Adrenal gland (tissue), 12 donors: ENCODE measurements around the gene NECAB3. TPM values are rescaled to one million over a fixed set of nuclear protein-coding genes. Genes with fewer than 3 reads are reported as not detected.

Experiments used
- DNase-seq, 7 donors: peaks; one replicate each; pipeline ENCODE4 v3.0.0-alpha.2; 2019 to 2020
- H3K27ac ChIP-seq, 5 donors: fragments of 200-600 bp; sonication (generic) in 4 of 5; 1 replicate in 3 of 5; 2 replicates in 2 of 5; pipeline versions ENCODE4 v1.5.1 to v1.8.0; 2016 to 2020; ENCODE audit warnings: mild to moderate bottlenecking in 1 of 5
- H3K27me3 ChIP-seq: fragments of 200-600 bp; 2 replicates; pipeline ENCODE4 v1.8.0; 2021
- H3K36me3 ChIP-seq, 2 donors: fragments of 200-600 bp; replicated peaks in 1 of 2; 1 replicate in 1 of 2; 2 replicates in 1 of 2; pipeline versions ENCODE4 v1.5.1 to v1.8.0; 2018 to 2022
- H3K4me1 ChIP-seq, 2 donors: fragments of 200-600 bp; replicated peaks in 1 of 2; 1 replicate in 1 of 2; 2 replicates in 1 of 2; pipeline versions ENCODE4 v1.5.1 to v1.8.0; 2018 to 2021
- H3K4me3 ChIP-seq, 4 donors: fragments of 200-600 bp; sonication (generic) in 3 of 4; one replicate each; pipeline ENCODE4 v1.5.1; 2016 to 2018
- H3K9me3 ChIP-seq, 3 donors: fragments of 200-600 bp; sonication (generic) in 1 of 3; replicated peaks in 1 of 3; 1 replicate in 2 of 3; 2 replicates in 1 of 3; pipeline versions ENCODE4 v1.5.1 to v1.8.0; 2016 to 2021
- CTCF ChIP-seq, 6 experiments: fragments of 450-650 bp in 4 of 6; fragments of 200-600 bp in 2 of 6; sonication (generic) in 1 of 6; IDR thresholded peaks; 1 replicate in 5 of 6; 2 replicates in 1 of 6; pipeline versions ENCODE4 v1.5.1 to v1.8.0; 2016 to 2021; ENCODE audit warnings: antibody characterized with exemption in 6 of 6, mild to moderate bottlenecking in 2 of 6, moderate library complexity in 1 of 6
- POLR2A ChIP-seq, 2 donors: fragments of 450-650 bp; IDR thresholded peaks; one replicate each; pipeline ENCODE4 v1.6.1; 2017; ENCODE audit warnings: antibody characterized with exemption in 2 of 2, mild to moderate bottlenecking in 2 of 2, moderate library complexity in 1 of 2
- WGBS, 4 donors: extraction: QIAGEN DNeasy Blood & Tissue Kit in 2 of 4; methylation state at CpG; one replicate each; pipeline versions ENCODE4 v1.1.5 to v1.1.7; 2013 to 2017; 5-methylcytosine and 5-hydroxymethylcytosine counted together
- intact Hi-C, 2 donors: fragments of 100-400 bp; cut with DNase I; formaldehyde crosslinking; loops; one replicate each; pipeline versions ENCODE4 v1.14.1 to v1.15.0; 2022 to 2023
- polyA plus RNA-seq, 3 donors: library from polyadenylated mRNA; stranded (reverse); fragments of 200-250 nt in 2 of 3; fragments of 350-450 nt in 1 of 3; fragmentation: Illumina TruSeq in 1 of 3; extraction: RNeasy Lipid Tissue Mini Kit (QIAGEN cat#74804) in 1 of 3; gene quantifications; one replicate each; pipeline ENCODE4 v1.2.3, GENCODE V29; 2013 to 2014
- total RNA-seq, 9 donors: library from RNA; depleted of rRNA in 4 of 9; stranded (reverse); fragments of >200 nt in 4 of 9; fragments of 120-200 nt in 1 of 9; fragmentation: NEBNext Ultra II Directional in 1 of 9; extraction: Animal tissue kit (Norgen Biotek cat#: 25700) in 1 of 9; gene quantifications; one replicate each; pipeline versions ENCODE4 v1.1.0 to v1.2.4, GENCODE V29; 2013 to 2023
- donor health status: healthy with polysubstance abuse.
- donor health status: Bipolar disorder and iron deficiency.
- donor health status: DM: yes; HTN: yes; CAD: no.
- donor health status: DM: no; HTN: no; CAD: no.
- donor health status: DM: no; HTN: no; CAD: no.
- donor health status: DM: yes; HTN: yes; CAD: no.

NECAB3 gene
- total and polyA plus RNA-seq, 12 donors = 23.4 to 279 (median 142) TPM

- 53 to 70% (median 62%) methylated on average over 3 to 4 of the region's 4 CpGs for WGBS, 4 donors
- peaks cover 0 to 33% of the 10 kb centered on the region in 2 donors for H3K36me3 ChIP-seq
- intact Hi-C loops = no loop called here
- H3K27me3 ChIP-seq = no peaks in the 10 kb centered on the region
- peaks cover 0 to 14% of the 10 kb centered on the region in 2 donors for H3K4me1 ChIP-seq
- H3K4me3 ChIP-seq = no peak overlapping the region
- no peak overlapping the region for H3K27ac ChIP-seq
- DNase-seq = peak in 3 of 7 donors; percentile 24 to 54 (median 26)
- TF ChIP-seq CTCF (IDR thresholded peaks at IDR 0.05) = no peak
- TF ChIP-seq POLR2A (IDR thresholded peaks at IDR 0.05) = no peak
- no peaks in the 10 kb centered on the region for H3K9me3 ChIP-seq
Measured at GRCh38 chr20:33655164-33655563, 19.1 kb downstream of the NECAB3 start.

GRCh38 chr20:33654680-33655161 is 19.5 kb downstream of the NECAB3 start:
- no peak for TF ChIP-seq POLR2A (IDR thresholded peaks at IDR 0.05)
- Histone ChIP-seq H3K27ac (no peak overlapping the region), H3K27me3 (no peaks in the 10 kb centered on the region), H3K4me3 (no peak overlapping the region), H3K36me3 (peaks cover 0 to 29% of the 10 kb centered on the region in 2 donors), H3K4me1 (peaks cover 0 to 14% of the 10 kb centered on the region in 2 donors), H3K9me3 (no peaks in the 10 kb centered on the region)
- 50 to 61% (median 56%) methylated on average over 13 to 14 of the region's 14 CpGs for WGBS, 4 donors
- peak in 2 of 7 donors; percentile 35 to 54 for DNase-seq
- intact Hi-C loops = no loop called here

GRCh38 chr20:33653900-33654596 is 20.2 kb downstream of the NECAB3 start:
- intact Hi-C loops = no loop called here

GRCh38 chr20:33653218-33653899 is 20.9 kb downstream of the NECAB3 start:
- no peak overlapping the region for H3K27ac ChIP-seq
- 31 to 44% (median 40%) methylated on average over 12 to 16 of the region's 16 CpGs for WGBS, 4 donors
- H3K9me3 ChIP-seq = no peaks in the 10 kb centered on the region
- H3K27me3 ChIP-seq = no peaks in the 10 kb centered on the region
- intact Hi-C loops = no loop called here
- TF ChIP-seq CTCF (IDR thresholded peaks at IDR 0.05) = peak; percentile 58 to 85 (median 80)
- TF ChIP-seq POLR2A (IDR thresholded peaks at IDR 0.05) = no peak
- peaks cover 0 to 15% of the 10 kb centered on the region in 2 donors for H3K36me3 ChIP-seq
- DNase-seq = peak; percentile 60 to 86 (median 68)
- peaks cover 0 to 14% of the 10 kb centered on the region in 2 donors for H3K4me1 ChIP-seq
- no peak overlapping the region for H3K4me3 ChIP-seq

More at GRCh38 chr20:33653900-33654596, 20.2 kb downstream of the NECAB3 start:
- Histone ChIP-seq H3K9me3 (no peaks in the 10 kb centered on the region), H3K27me3 (no peaks in the 10 kb centered on the region), H3K27ac (no peak overlapping the region), H3K4me3 (no peak overlapping the region), H3K36me3 (peaks cover 0 to 22% of the 10 kb centered on the region in 2 donors), H3K4me1 (peaks cover 0 to 14% of the 10 kb centered on the region in 2 donors)
- WGBS, 4 donors = 61 to 71% (median 64%) methylated on average over 9 to 11 of the region's 11 CpGs
- DNase-seq = peak in 5 of 7 donors; percentile 42 to 83 (median 58)
- TF ChIP-seq CTCF (IDR thresholded peaks at IDR 0.05) (no peak), POLR2A (IDR thresholded peaks at IDR 0.05) (no peak)
